HG02798 (cell line): ENCODE measurements around the gene IQGAP3.

Experiments
- ATAC-seq: cut with Tn5 transposase; IDR thresholded peaks from one replicate; pipeline ENCODE4 v1.9.1; 2021; ENCODE audit warnings: mild to moderate bottlenecking; ENCODE audit not compliant: unreplicated experiment, poor library complexity

The IQGAP3 gene

DNA sequence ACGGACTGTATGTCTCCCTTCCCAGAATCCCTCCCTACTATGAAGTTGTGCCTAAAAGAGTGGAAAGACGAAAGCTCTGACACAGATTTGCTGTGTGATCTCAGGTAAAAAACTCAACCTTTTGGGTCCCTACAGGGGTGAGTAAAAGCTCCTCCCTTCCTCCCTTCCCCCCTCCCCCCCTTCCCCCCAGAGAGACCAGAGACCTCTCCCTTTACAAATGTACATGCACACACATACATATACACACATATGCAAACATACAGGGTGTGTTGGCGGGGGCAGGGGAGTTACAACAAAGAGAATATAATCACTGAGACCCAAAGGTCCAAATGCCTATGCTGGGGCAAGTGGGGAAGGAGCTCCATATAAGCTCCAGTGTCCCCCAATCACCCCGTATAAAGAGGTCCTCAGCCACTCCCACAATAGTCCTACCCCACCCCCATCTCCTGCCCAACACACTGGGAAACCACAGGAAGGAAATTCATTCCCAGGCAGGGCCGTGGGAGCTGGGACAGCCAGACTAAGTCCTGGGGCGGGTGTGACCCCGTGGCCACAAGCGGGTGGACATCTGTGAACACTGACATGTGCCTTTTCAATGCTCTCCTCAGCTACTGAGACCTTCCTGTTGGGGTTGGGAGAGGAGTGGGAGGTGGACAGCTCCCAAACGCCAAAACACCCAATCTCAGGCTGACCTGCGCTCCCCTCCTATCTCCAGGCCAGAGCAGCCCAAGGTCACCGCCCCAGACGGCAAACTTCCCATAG lies 73.8 kb downstream of the IQGAP3 start:
- no peak for ATAC-seq

DNA sequence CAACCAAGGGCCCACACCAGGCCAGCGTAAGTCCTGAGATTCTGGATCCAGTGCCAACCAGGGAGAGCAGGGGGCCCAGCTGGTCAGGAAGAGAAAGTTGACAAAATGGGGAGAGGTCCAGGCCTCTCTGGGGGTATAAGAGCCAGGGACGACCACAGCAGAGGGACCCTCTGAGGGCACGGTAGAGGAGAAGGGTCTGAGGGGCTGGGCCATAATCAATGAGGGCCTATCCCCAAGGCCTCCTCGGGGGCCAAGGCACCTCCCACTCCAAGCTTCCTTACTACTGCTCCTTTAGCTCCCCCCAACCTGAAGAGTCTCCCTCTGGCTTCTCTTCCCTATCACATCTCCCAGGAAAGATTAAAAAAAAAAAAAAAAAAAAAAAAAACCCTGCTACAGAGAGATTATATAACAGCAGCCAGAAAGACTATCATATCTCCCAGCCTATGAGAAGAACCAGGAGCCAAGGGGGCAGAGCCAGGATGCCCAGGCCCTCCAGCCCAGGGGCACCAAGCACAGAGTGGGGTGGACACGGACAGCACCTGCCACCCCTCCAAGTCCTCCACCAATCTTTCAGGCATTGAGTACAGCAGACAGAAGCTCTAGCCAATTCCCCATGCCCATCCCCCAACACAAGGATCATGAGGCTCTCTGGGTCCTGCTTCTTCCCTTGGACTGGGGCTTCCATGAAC lies 74.5 kb downstream of the IQGAP3 start:
- no peak for ATAC-seq

DNA sequence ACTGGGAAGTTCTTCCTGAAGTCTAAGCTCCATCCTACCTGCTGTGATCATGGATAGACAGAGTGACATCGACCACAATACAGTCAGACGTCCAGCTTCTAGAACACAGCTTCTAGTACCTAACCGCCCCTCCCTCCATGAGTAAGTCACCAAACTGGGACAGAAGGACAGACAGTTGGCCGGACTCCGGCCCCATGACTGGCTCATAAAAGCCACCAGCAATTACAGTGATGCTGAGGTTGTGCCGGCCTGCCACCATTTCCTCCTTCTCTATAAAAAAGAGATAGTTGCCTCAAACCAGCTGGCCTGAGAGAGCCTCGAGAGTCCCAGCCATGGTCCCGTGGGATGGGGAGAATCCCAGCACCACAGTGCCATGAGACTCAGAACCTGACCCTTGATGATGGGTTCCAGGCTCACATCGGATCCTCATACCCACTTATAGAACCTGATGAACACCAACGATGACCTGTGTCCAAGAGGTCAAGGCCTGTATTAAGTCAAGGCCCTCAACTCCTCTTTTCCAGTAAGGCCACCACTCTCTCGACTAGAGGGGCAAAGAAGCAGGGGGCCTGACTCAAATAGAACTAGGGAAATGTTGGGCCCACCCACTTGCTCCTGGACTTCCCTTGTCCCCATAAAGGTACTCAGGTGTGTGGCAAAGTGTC lies 75.2 kb downstream of the IQGAP3 start:
- ATAC-seq, result no peak

DNA sequence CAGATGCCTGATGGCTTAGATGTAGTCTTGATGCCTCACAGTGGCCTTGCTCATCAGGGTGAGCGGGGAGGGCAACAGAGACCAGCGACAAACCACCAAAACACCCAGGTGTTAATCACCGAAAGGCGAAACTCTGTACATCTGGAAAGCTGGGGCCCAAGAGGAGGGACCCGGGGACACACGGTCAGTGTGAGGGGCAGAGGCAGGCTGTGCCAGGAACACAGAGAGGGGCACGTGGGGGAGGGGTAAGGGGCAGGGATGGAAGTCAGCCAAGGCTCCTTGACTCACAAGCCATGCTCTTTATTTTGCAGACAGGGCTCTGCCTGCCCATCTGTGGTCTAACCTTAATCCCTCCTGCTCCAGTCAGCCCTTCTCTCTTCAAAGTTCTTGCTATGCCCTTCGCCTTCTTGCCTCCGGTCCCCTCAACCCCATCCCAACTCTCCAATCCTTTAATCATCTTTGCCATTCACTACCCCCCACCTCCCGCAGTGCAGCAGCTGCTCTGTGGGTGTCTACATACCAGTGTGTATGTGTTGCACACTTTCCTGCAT lies 76.1 kb downstream of the IQGAP3 start:
- peak; percentile 26 for ATAC-seq

DNA sequence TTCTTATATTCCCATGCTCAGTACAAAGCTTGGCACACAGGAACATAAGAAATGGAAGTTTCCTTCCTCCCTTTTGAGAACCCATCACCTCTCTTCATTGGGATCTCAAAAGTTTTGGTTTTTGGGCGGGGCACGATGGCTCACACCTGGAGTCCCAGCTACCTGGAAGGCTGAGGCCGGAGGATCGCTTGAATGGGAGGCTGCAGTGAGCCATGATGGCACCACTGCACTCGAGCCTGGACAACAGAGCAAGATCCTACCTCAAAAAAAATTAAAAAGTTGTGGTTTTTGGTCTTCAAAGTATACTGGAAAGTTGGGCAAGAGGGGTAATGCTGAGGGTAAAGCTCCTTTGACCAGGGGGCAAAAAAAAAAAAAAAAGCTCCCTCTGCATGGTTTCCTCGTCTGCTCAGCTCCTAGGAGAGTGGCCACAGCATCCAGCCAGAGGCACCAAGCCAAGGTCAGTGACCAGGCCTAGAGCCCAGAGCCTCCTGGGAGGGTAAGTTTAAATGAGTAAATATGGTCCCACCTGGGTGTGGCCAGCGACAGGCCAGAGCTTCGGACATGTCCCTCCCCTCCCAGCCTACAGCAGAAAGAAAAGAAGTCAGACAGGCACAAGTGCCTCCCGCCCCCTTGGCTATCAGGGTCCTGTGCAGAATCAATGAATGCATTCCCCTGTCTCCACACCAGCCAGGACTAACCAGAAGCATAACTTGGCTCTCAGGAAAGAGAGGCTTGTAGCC lies 76.8 kb downstream of the IQGAP3 start:
- ATAC-seq, result no peak

DNA sequence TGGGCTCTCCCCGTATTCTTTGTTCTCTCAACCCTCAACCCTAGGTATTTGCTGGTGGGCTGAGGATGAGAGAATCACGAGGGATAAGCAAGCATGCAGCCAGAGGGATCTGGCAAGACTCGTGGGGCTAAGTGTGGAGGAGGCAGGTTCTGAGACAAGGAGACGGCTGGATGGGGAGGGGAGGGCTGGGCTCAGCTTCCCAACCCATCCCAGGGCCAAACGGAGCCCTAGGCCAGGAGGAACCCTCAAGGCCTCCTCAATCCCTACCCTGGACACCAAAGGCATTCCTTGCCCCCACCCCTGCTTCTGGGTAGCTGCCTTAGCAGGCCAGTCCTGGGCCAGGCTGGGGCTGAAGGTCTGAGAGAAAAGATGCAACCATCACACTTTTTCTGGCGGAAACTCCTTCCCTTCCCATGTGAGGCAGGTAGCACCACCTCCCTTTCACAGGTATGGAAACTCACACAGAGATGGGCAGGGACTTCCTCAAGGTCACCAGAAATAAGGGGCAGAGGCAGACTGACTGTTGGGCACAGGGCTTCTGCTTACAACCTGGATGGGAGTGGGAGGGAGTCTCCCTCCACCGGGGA lies 78.0 kb downstream of the IQGAP3 start:
- ATAC-seq, result no peak

DNA sequence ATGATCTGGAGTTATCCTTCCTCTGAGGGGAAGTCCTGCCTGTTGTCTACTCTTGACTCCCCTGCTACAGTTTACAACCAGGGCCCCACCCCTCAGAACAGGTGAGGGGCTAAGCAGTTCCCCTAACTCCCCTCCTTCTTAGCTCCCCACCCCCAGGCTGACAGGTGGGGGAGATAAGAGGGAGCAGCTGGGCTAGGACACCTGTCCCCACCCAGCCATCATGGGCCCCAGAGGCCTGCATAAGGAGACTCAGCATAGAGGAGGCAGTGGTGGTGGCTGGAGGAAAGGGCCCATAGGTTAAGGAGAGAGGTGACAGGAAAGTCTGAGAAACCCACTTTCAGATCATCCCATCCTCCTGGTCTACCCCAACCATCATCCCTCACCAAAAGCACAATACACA lies 78.6 kb downstream of the IQGAP3 start:
- no peak for ATAC-seq

DNA sequence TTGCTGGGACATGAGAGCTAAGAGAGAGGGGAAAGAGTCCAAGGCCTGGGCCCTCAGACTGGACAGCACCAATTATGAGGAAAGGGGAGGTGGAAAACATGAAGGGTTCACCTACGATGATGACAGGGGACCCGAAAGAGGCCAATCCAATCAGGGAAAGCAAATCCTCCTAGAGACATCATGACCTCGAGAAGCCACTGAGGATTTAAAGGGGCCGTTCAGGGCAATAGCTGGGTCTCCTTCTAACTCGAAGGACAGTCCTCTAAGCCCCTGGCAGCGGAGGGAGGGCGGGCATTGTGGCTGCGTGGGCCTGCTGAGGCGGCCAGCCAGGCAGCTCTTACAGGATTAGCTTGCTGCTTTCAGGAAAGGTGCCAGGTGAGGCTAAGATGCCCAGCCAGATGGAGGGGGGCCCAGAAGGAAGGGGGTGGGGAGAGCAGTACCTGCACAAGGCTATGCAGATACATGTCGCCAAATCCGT lies 79.2 kb downstream of the IQGAP3 start:
- ATAC-seq, result no peak

DNA sequence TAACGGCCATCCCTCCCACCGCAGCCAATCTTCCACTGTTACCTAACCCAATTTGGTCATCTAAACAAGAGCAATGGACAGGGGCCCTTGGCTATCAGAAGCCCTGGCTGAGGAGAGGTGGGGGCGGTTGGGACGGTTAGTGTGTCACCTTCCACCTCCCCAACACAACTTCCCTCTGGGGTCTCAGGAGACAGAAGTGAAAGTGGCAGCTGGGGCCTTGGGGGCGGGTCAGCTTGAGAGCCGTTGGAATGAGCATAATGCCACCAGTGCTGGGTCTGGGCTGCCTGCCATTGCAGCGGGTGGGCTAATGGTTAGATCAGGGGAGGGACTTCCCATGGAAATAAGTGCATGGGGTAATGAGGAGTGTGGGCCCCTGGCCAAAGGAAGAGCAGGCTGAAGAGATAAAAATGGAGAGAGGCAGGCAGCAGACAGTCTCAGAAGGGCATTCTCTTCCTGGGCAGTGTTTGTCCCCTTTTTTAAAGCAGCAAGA lies 79.7 kb downstream of the IQGAP3 start:
- ATAC-seq, result no peak

DNA sequence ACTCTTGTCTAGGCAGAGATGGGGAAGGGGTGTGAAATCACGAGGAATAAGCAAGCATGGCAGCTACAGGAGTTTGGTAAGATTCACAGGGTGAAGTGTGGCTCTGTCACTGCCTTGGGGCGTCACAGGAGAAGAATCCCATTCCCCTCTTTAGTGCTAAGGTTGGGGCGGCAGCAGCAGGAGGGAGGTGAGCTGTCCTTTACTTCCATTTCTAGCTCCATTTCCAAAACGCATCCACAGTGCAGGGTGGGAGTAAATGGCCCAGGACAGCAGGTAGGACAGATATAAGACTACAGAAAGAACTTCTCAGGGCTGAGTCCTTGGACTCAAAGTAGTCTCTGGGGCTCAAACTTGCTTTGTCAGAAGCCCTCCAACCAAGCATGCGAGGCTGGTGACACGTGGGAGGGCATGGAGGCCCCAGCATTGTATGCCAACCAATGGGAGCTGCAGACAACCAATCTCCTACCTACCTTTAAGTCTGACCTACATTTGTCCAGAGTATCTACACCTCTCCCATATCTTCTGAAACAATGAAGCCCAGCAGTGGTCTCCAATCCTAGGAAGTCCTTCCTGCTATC lies 80.3 kb downstream of the IQGAP3 start:
- no peak for ATAC-seq

DNA sequence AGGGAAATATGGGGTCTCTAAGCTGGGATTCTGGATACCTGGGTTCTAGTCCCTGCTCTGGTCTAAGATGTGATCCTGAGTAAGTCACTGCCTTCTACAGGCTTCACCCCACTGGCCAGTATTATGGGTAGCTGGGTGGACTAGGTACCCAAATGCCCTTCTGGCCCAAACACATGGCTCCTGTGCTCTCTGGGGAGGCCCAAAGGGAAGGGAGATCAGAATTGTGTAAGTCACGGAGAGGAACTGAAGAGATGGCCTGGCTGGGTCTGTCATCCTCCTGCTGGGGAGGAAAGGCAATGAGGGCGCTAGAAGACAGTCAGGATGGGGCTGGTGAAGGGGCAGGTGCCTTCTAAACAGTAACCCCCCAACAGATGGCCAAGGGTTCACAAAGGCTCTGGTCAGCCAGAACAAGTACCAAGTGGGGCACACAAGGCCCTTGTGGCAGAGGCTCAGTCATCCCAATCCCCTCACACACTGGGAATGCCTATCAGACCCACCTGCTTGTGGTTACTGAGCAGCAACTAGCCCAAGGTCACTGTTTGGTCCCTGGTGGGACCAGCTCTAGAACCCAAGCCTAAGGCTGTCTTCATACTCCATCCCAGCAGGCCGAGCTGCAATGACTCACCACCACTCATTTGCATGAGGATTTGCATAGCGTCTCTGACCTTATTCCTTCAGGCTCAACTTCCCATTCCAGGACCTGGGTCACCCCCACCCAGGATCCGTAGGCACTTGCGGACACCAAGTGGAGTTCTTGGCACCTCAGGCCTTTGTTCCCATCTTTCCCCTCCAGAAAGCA lies 81.0 kb downstream of the IQGAP3 start:
- ATAC-seq, result no peak

DNA sequence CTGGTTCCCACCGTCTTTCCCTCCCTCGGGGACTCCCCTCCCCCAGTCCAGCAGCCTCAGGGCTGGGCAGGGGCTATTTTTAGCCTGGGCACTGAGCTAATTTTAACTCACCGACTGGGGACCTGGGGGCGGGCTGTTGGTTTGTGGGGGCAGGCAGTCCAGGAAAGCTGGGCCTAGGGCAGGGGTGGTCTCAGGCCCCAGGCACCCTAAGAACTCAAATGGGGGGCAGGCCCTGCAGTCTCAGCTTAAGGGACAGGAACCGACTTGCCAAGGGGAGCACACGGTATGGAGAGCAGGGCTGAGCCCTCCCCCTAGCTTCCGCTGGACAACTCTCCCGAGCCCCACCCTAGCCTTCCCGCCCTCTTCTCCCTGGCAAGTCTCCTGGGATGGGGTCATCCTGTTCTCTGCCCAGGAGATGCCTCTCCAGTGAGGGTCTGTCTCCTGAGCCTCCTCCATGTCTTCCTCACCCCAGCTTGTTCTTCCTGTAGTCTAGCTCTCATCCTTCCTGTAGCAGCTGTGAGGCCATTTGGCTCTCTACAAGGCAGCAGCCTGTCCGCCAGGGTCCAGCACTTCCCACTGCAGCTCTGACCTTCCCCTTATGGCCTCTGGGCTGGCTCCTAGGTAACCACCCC lies 81.8 kb downstream of the IQGAP3 start:
- no peak for ATAC-seq

DNA sequence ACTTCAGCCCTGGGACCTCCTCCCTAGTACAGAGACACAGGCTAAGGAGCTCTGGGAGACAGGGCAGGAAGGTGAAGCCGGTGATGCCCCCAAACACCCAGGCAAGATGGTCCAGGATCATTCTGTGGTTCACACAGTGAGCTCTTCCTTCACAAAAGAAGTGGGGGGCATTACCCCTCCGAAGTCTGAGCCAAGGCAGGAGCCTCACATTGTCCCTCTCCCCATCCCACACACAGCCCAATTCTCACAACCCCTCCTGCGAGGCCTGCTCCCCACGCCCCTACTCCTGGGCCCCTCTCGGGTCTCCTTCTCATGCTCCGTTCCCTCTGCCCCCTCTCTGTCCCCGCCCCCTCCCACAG lies 82.5 kb downstream of the IQGAP3 start:
- no peak for ATAC-seq

DNA sequence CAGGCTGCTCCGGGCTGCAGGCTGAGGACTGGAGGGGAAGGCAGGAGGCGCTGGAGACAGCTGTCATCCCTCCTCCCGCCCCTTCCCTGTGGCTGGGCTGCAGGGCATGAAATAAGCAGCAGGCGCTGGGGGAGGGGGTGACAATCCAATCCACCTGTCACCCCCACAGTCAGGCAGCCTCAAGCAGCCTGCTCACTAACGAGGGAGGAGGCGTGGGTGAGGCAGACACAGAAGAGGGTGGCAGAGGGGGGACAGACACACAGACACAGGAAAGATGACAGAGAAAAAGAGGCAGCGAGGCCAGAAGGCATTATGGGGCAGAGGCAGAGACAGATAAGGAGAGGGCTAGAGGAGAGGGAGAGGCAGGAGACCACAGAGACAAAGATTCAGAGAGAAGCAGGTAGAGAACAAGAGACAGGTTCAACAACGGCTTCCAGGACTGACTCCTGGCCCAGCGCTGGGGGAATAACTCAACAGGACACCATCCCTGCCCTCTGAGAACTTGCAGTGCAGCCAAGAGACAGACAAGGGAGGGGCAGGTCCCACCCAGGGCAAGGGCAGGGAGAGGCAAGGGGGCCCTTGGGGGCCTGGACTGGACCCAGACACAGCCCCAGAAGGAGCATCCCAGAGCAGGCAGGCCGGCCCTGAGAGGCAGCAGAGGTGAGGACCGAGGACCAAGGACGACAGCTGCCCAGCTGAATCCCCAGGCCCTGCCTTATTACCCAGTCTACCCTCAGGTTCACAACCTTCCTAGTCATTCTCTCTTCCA lies 83.0 kb downstream of the IQGAP3 start:
- peak; percentile 25 for ATAC-seq

DNA sequence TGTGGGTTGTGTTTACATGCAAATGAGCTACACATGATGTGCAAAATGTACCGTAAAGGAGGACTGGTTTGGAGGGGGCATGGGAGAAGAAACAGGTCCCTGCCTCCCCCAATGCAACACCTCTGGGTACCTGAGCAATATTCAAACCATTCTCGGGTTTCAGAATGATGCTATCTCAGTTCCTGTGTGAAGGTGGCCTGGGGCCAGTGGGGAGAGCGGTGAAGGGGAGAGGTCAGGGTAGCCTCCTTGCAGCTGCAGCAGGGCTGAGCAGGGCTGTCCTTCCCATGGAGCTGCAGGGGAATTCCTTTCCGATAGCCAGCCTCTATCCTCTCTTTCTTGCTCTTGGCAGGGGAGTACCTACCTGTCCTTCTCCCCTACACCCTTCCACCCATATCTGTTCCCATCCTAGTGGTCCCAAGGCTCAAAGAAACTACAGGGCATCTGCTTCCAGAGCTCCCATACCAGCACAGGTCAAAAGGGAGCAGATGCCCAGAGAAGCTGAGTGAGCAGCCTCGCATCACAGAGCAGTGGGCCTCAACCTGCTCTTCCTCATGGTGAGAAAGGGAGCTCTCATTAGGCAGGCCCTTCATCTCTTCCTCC lies 83.7 kb downstream of the IQGAP3 start:
- ATAC-seq, result peak; percentile 60

DNA sequence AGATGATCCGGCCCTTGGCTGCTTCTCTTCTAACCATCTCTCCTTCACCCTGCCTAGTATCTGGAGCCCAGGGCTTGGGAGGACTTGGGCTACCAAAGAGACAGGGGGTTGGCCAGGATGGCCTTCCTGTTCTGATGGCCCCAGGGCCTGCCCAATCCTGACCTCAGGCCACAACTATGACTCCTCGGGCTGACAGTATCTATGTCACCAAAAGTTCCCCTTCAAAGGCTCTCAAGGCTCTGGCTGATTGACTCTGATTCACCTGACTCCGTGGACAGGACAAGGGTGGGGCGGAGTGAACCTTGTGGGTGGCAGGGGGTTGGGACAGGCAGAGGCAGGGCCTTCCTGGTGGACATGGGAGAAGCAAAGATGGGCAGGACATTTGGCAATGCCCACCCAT lies 84.5 kb downstream of the IQGAP3 start:
- peak; percentile 28 for ATAC-seq
